Renal pelvis (tissue), 12 donors: ENCODE results near the gene TRAP1. TPM values are rescaled to one million over a fixed set of nuclear protein-coding genes. Genes with fewer than 3 reads are reported as not detected.

ENCODE experiments used
- DNase-seq: peaks from one replicate; pipeline ENCODE4 v3.0.0-alpha.2; 2013
- long read RNA-seq, 16 experiments: transcript quantifications; one replicate each; lab custom pipeline, GENCODE V29; 2026
- polyA plus RNA-seq, 3 donors: library from polyadenylated mRNA; unstranded; fragments of 120-200 nt; gene quantifications; one replicate each; pipeline ENCODE4 v1.2.1, GENCODE V29; 2013; ENCODE audit not compliant: insufficient read length in 3 of 3

TRAP1 gene
- 100 to 1,000 TPM; 103 to 126 (median 109) TPM for polyA plus RNA-seq
- long read RNA-seq, donor 1, transcript TRAP1-201 (18 exons, 2,296 nt), result major isoform, 39 of 47 reads
- long read RNA-seq, donor 1, partial matches to known transcripts, result 5 of 47 reads
- long read RNA-seq, donor 1, other reads (novel, unspliced or antisense), result 0 of 47 reads
- long read RNA-seq, donor 2, transcript TRAP1-210 (3 exons, 547 nt), result minor isoform, 5 of 64 reads
- long read RNA-seq, donor 2, transcript TRAP1-201 (18 exons, 2,296 nt), result major isoform, 39 of 64 reads
- long read RNA-seq, donor 2, partial matches to known transcripts, result 19 of 64 reads
- long read RNA-seq, donor 2, other reads (novel, unspliced or antisense), result 0 of 64 reads
- long read RNA-seq, donor 3, transcript TRAP1-201 (18 exons, 2,296 nt), result major isoform, 23 of 40 reads
- long read RNA-seq, donor 3, partial matches to known transcripts, result 11 of 40 reads
- long read RNA-seq, donor 3, other reads (novel, unspliced or antisense), result 0 of 40 reads
- long read RNA-seq, donor 4, transcript TRAP1-201 (18 exons, 2,296 nt), result major isoform, 39 of 67 reads
- long read RNA-seq, donor 4, partial matches to known transcripts, result 26 of 67 reads
- long read RNA-seq, donor 4, other reads (novel, unspliced or antisense), result 0 of 67 reads
- long read RNA-seq, donor 5, transcript TRAP1-201 (18 exons, 2,296 nt), result major isoform, 14 of 15 reads
- long read RNA-seq, donor 5, partial matches to known transcripts, result 0 of 15 reads
- long read RNA-seq, donor 5, other reads (novel, unspliced or antisense), result 0 of 15 reads
- long read RNA-seq, donor 6, transcript TRAP1-201 (18 exons, 2,296 nt), result major isoform, 33 of 40 reads
- long read RNA-seq, donor 6, partial matches to known transcripts, result 5 of 40 reads
- long read RNA-seq, donor 6, other reads (novel, unspliced or antisense), result 0 of 40 reads
- long read RNA-seq, donor 7, transcript TRAP1-201 (18 exons, 2,296 nt), result major isoform, 41 of 60 reads
- long read RNA-seq, donor 7, partial matches to known transcripts, result 17 of 60 reads
- long read RNA-seq, donor 7, other reads (novel, unspliced or antisense), result 0 of 60 reads
- long read RNA-seq, donor 8, partial matches to known transcripts, result 0 of 4 reads
- long read RNA-seq, donor 8, other reads (novel, unspliced or antisense), result 0 of 4 reads
- long read RNA-seq, donor 9, transcript TRAP1-201 (18 exons, 2,296 nt), result major isoform, 56 of 76 reads
- long read RNA-seq, donor 9, partial matches to known transcripts, result 17 of 76 reads
- long read RNA-seq, donor 9, other reads (novel, unspliced or antisense), result 0 of 76 reads
- long read RNA-seq, donor 10, transcript TRAP1-201 (18 exons, 2,296 nt), result major isoform, 19 of 45 reads
- long read RNA-seq, donor 10, transcript TRAP1-210 (3 exons, 547 nt), result minor isoform, 6 of 45 reads
- long read RNA-seq, donor 10, partial matches to known transcripts, result 17 of 45 reads
- long read RNA-seq, donor 10, other reads (novel, unspliced or antisense), result 0 of 45 reads
- long read RNA-seq, donor 11, transcript TRAP1-210 (3 exons, 547 nt), result minor isoform, 5 of 28 reads
- long read RNA-seq, donor 11, transcript TRAP1-201 (18 exons, 2,296 nt), result major isoform, 21 of 28 reads
- long read RNA-seq, donor 11, partial matches to known transcripts, result 0 of 28 reads
- long read RNA-seq, donor 11, other reads (novel, unspliced or antisense), result 0 of 28 reads
- long read RNA-seq, donor 12, transcript TRAP1-201 (18 exons, 2,296 nt), result major isoform, 51 of 72 reads
- long read RNA-seq, donor 12, transcript TRAP1-210 (3 exons, 547 nt), result minor isoform, 5 of 72 reads
- long read RNA-seq, donor 12, partial matches to known transcripts, result 14 of 72 reads
- long read RNA-seq, donor 12, other reads (novel, unspliced or antisense), result 0 of 72 reads
- long read RNA-seq, donor 13, transcript TRAP1-201 (18 exons, 2,296 nt), result major isoform, 15 of 34 reads
- long read RNA-seq, donor 13, partial matches to known transcripts, result 18 of 34 reads
- long read RNA-seq, donor 13, other reads (novel, unspliced or antisense), result 0 of 34 reads
- long read RNA-seq, donor 14, result 0 reads
- long read RNA-seq, donor 15, result 0 reads
- long read RNA-seq, donor 16, transcript TRAP1-201 (18 exons, 2,296 nt), result major isoform, 35 of 58 reads
- long read RNA-seq, donor 16, transcript TRAP1-210 (3 exons, 547 nt), result minor isoform, 8 of 58 reads
- long read RNA-seq, donor 16, partial matches to known transcripts, result 12 of 58 reads
- long read RNA-seq, donor 16, other reads (novel, unspliced or antisense), result 0 of 58 reads

- peak; percentile 82 for DNase-seq
Measured at GRCh38 chr16:3717235-3718018, at the start of gene TRAP1. Gene TRAP1 (minus strand): TSS chr16:3717524. CDS start chr16:3717508, 16 bp downstream.

- DNase-seq, result no peak
Measured at GRCh38 chr16:3766177-3766576, 48.9 kb upstream of the TRAP1 start.

GRCh38 chr16:3764409-3764808, 47.1 kb upstream of the TRAP1 start:
- DNase-seq, result no peak

- no peak for DNase-seq
Measured at GRCh38 chr16:3762107-3762750, 44.9 kb upstream of the TRAP1 start.

GRCh38 chr16:3761375-3762106, 44.2 kb upstream of the TRAP1 start:
- DNase-seq, result no peak

GRCh38 chr16:3760518-3760917, 43.2 kb upstream of the TRAP1 start:
- DNase-seq, result no peak

DNA sequence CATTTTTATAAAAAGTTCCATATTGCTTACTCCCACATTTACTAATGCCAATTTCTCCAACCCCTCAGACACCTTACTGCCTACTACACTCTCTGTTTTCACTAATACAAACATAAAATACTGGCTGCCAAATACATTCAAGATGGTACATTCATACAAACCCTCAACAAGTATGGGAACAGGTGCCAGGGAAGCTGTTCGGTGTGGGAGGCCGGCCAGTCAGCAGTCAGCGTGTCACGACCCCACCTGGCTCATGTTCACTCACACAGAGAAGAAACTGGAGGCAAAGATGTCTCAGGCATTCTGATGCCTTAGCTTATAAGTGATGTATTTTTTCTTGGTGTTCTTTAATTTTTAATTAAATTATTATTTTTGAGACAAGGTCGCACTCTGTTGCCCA, 42.4 kb upstream of the TRAP1 start:
- no peak for DNase-seq

DNA sequence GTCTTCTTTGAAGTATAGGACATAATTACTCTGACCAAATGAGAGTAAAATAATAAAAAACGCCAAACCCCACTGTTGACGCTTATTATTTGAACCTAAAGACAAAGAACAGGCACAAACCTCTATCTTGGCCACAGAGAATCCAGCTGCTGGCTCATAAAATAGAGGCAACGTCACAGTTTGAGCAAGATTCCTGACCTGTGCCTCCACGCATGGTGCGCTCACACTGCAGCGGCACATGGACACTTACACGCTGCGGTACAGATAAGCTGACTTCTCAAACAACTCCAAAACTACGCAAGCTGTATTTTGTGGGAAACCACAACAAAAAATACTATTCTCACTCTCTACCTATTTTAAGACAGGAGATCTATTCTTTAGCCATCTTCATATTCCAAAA, 38.8 kb upstream of the TRAP1 start:
- DNase-seq, result no peak

DNA sequence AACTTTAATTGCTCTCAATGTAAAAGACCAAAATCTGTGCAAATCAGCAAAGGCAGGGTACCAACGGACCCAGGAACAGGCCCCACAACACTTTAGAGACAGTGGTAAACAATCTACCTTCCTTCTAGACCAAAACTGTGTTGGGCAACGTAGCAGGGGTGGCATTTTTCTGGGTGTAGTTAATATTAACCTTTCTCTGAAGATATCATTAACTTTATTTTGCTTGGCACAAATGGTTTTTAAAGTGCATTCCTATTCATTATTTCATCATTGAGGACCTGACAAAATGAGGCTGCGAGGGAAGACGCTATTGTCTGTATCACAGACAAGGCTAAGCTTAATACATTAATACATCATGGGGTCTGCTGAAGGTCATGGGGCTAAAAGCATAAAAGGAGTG, 37.9 kb upstream of the TRAP1 start:
- DNase-seq, result no peak

DNA sequence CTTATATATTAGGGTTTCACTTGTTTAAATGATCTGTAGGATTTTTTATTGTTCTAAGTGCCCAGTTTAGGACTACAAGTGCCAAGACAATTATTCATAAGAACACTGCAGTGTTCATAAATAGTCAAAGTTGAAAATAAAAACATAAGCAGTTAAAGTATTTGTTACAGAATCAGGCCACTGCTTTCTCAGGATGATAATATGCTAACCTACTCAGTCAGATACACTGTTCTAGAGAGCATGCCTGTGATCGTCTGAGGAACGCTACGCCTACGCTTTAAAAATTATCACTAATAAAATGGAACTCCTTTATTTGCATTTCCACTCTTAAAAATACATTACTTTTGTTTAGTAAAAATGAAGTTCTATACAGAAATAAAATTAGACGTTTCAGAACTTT, 37.4 kb upstream of the TRAP1 start:
- DNase-seq, result no peak

- no peak for DNase-seq
Measured at GRCh38 chr16:3754081-3754703, 36.9 kb upstream of the TRAP1 start.

GRCh38 chr16:3752984-3753383, 35.7 kb upstream of the TRAP1 start:
- no peak for DNase-seq

DNA sequence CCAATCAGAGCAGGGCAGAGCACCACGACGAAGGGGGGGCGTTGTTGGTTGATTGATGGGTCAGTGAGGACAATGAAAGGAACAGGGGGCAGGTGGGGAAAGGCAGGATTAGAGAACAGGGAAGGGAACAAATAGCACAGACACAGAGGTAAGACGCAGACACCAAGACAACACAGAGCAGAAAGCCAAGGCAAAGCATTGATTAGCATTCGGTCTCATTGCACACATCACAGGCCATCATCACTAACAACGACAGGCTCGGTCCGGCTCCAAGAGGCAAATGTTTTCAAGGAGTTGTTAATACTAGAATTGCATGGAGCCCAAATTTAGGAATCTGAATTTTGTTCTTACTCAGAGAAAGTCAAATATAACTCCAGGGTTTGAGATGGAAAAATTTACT, 34.6 kb upstream of the TRAP1 start:
- no peak for DNase-seq

DNA sequence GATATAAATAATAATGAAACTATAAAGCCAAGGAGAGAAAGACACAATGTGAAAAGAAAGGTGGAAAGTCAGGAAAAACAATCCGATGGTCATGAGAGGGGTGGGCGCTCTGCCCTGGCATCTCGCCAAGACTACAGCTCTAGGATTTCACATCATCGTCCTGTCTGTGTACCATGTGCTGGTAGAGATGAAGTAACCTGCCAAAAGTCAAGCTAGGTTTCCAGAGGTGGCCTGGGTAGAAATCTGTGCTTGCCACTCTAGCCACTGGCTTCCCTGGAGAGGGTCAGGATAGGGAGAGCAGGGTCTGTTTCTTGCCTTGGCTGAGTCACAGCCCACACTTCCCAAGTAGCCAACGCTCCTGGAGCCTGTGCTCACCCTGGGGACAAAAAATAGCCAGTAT, 31.0 kb upstream of the TRAP1 start:
- no peak for DNase-seq

DNA sequence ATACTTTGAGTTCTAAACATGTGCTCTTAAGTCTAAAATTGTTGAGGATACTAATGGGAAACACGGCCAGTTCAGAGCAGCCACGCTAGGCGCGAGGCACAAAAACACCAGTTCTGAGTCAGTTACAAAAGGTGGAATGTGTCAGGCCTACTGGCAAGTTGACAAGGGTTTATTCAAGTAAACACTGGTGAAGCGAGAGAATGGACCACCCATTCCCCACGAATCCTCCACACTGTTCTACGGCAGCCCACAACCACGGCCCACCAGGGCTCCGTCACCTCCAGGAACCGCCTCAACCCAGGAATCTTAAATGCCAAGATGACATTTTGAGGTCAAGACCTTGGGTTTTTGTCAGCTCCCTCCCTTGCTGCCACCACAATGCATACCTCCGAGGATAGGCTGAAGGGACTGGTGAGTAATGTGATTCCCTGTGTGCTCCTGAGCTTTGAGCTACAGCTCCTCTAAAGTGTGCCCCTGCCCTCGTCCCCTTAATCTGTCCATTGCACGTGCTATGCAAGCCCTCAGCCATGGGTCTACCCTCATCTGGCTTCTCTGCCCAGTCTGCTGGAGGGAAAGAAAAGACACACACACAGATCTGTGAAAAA, 28.5 kb upstream of the TRAP1 start:
- DNase-seq, result no peak

DNA sequence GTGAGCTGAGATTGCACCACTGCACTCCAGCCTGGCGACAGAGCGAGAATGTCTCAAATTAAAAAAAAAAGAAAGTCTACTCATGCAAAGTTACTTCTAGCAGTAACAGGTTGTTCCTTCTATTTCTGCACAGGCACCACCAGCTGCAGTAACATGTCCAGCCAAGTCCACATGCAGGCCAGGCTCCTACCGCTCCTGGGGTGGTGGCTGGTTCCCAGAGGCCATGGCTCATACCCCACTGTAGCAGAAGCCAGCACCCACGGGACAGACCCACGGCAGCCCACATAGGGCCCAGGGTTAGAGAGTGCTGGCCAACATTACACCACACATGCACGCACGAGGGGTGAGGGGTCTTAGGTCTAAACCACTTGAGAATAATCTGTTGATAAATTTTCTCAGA, 26.7 kb upstream of the TRAP1 start:
- no peak for DNase-seq

GRCh38 chr16:3740934-3741333, 23.6 kb upstream of the TRAP1 start:
- no peak for DNase-seq
